ENCODE measurements around the gene TMEM120A. TPM values are rescaled to one million over a fixed set of nuclear protein-coding genes. Genes with fewer than 3 reads are reported as not detected.

TMEM120A gene
- total and polyA plus RNA-seq, 10 of the 15 experiments (the other 5 are each of a cell fraction or from before 2014, with no cell fraction given) = 0.43 to 86.6 (median 18.5) TPM

DNA sequence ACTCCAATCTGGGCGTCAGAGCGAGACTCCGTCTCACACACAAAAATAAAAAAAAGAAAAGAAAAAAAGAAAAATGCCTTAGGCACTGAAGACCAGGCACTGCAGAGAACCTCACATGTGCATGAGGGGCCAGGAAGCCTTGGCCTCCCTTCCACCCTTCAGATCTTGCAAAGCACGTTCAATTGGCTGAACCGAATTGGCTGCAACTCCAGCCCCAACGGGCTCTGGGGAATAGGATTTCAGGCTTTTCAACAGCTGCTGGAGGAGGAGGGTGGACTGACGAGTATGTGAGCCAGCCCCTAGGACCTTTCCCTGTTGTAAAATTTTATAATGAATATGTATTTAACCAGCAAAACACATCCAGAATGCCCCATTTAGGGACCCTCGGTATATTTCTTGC is 16.7 kb downstream of the TMEM120A start:
- Histone ChIP-seq H3K4me1 (ENCODE audit: control insufficient read depth, insufficient read depth, low read length) (no peaks in the 10 kb centered on the region), H3K27me3 (replicated peaks in 1 of 2; ENCODE audit: control insufficient read depth in 2 of 2, insufficient read depth in 2 of 2, low read length in 1 of 2) (no peaks in the 10 kb centered on the region), H3K4me3 (no peak overlapping the region), H2AFZ (ENCODE audit: control insufficient read depth, low read depth, low read length) (no peak overlapping the region), H3K9me3 (replicated peaks; ENCODE audit: control insufficient read depth, insufficient read depth, low read length) (no peaks in the 10 kb centered on the region), H3K36me3 (ENCODE audit: control insufficient read depth in 2 of 2, insufficient read depth in 2 of 2, low read length in 1 of 2) (peaks cover 5 to 21% of the 10 kb centered on the region in 2 experiments; a peak in 3 of 4 replicates), H3K79me2 (ENCODE audit: control insufficient read depth, insufficient read depth, low read length) (no peaks in the 10 kb centered on the region), H3K9ac (ENCODE audit: control insufficient read depth, insufficient read depth, low read length) (no peak overlapping the region), H3K27ac (ENCODE audit: control insufficient read depth, insufficient read depth) (no peak overlapping the region), H4K20me1 (ENCODE audit: control insufficient read depth, insufficient read depth) (no peaks in the 10 kb centered on the region), H3K4me2 (ENCODE audit: control insufficient read depth, insufficient read depth) (no peak overlapping the region)
- RAD21 ChIA-PET (ENCODE audit: unreplicated experiment) = no interaction called here
- in situ Hi-C loops (cut with MboI) = no loop called here
- TF ChIP-seq, protein P1, sequence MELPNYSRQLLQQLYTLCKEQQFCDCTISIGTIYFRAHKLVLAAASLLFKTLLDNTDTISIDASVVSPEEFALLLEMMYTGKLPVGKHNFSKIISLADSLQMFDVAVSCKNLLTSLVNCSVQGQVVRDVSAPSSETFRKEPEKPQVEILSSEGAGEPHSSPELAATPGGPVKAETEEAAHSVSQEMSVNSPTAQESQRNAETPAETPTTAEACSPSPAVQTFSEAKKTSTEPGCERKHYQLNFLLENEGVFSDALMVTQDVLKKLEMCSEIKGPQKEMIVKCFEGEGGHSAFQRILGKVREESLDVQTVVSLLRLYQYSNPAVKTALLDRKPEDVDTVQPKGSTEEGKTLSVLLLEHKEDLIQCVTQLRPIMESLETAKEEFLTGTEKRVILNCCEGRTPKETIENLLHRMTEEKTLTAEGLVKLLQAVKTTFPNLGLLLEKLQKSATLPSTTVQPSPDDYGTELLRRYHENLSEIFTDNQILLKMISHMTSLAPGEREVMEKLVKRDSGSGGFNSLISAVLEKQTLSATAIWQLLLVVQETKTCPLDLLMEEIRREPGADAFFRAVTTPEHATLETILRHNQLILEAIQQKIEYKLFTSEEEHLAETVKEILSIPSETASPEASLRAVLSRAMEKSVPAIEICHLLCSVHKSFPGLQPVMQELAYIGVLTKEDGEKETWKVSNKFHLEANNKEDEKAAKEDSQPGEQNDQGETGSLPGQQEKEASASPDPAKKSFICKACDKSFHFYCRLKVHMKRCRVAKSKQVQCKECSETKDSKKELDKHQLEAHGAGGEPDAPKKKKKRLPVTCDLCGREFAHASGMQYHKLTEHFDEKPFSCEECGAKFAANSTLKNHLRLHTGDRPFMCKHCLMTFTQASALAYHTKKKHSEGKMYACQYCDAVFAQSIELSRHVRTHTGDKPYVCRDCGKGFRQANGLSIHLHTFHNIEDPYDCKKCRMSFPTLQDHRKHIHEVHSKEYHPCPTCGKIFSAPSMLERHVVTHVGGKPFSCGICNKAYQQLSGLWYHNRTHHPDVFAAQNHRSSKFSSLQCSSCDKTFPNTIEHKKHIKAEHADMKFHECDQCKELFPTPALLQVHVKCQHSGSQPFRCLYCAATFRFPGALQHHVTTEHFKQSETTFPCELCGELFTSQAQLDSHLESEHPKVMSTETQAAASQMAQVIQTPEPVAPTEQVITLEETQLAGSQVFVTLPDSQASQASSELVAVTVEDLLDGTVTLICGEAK (IDR thresholded peaks at IDR 0.05; ENCODE audit: borderline replicate concordance) = no peak
- TF ChIP-seq, protein P2, sequence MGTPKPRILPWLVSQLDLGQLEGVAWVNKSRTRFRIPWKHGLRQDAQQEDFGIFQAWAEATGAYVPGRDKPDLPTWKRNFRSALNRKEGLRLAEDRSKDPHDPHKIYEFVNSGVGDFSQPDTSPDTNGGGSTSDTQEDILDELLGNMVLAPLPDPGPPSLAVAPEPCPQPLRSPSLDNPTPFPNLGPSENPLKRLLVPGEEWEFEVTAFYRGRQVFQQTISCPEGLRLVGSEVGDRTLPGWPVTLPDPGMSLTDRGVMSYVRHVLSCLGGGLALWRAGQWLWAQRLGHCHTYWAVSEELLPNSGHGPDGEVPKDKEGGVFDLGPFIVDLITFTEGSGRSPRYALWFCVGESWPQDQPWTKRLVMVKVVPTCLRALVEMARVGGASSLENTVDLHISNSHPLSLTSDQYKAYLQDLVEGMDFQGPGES (IDR thresholded peaks at IDR 0.05) = no peak
- TF ChIP-seq, protein P3, sequence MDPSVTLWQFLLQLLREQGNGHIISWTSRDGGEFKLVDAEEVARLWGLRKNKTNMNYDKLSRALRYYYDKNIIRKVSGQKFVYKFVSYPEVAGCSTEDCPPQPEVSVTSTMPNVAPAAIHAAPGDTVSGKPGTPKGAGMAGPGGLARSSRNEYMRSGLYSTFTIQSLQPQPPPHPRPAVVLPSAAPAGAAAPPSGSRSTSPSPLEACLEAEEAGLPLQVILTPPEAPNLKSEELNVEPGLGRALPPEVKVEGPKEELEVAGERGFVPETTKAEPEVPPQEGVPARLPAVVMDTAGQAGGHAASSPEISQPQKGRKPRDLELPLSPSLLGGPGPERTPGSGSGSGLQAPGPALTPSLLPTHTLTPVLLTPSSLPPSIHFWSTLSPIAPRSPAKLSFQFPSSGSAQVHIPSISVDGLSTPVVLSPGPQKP (IDR thresholded peaks at IDR 0.05; ENCODE audit: low read depth, low read length) = no peak
- TF ChIP-seq, protein P4, sequence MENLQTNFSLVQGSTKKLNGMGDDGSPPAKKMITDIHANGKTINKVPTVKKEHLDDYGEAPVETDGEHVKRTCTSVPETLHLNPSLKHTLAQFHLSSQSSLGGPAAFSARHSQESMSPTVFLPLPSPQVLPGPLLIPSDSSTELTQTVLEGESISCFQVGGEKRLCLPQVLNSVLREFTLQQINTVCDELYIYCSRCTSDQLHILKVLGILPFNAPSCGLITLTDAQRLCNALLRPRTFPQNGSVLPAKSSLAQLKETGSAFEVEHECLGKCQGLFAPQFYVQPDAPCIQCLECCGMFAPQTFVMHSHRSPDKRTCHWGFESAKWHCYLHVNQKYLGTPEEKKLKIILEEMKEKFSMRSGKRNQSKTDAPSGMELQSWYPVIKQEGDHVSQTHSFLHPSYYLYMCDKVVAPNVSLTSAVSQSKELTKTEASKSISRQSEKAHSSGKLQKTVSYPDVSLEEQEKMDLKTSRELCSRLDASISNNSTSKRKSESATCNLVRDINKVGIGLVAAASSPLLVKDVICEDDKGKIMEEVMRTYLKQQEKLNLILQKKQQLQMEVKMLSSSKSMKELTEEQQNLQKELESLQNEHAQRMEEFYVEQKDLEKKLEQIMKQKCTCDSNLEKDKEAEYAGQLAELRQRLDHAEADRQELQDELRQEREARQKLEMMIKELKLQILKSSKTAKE (IDR thresholded peaks at IDR 0.05; ENCODE audit: low read depth, poor library complexity, severe bottlenecking) = no peak
- FAIRE-seq = no peak
- CTCF ChIA-PET = no interaction called here
- WGBS (ENCODE audit: insufficient coverage, insufficient replicate concordance, low lambda C conversion rate, missing lambda C conversion rate) = 93% methylated on average over 8 of the region's 8 CpGs
- SMC1A ChIA-PET (ENCODE audit: uncharacterized antibody, unreplicated experiment) = no interaction called here
- no peak for DNase-seq (ENCODE audit: low read depth, low spot score)
- BruUV-seq (replicated peaks) = no TSS peak
- POLR2A ChIA-PET = no interaction called here
- ATAC-seq = no peak
- intact Hi-C loops (cut with micrococcal nuclease; ENCODE audit: unreplicated experiment) = no loop called here

All from GM12878 (cell line).